ENCODE results near the gene ZNRF1.

DNA sequence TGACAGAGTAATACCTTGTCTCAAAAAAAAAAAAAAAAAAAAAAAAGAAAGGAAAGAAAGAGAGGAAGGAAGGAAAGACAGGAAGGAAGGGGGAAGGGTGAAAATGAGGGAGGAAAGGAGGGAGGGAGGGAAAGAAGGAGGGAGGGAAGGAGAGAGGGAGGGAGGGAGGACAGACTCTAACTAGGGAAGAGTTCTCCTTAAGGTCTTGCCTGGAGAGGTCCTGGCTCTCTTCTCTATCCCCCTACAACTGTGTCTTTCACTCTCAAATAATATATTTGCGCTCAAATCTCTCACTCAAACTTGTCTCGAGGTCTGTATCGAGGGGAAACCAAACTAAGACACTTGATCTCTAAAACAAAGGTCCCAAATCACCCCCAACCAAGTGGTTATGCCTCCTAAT is 49.5 kb upstream of the ZNRF1 start:
- TF ChIP-seq, protein P1, sequence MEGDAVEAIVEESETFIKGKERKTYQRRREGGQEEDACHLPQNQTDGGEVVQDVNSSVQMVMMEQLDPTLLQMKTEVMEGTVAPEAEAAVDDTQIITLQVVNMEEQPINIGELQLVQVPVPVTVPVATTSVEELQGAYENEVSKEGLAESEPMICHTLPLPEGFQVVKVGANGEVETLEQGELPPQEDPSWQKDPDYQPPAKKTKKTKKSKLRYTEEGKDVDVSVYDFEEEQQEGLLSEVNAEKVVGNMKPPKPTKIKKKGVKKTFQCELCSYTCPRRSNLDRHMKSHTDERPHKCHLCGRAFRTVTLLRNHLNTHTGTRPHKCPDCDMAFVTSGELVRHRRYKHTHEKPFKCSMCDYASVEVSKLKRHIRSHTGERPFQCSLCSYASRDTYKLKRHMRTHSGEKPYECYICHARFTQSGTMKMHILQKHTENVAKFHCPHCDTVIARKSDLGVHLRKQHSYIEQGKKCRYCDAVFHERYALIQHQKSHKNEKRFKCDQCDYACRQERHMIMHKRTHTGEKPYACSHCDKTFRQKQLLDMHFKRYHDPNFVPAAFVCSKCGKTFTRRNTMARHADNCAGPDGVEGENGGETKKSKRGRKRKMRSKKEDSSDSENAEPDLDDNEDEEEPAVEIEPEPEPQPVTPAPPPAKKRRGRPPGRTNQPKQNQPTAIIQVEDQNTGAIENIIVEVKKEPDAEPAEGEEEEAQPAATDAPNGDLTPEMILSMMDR (IDR thresholded peaks at IDR 0.05), result no peak
- TF ChIP-seq POLR2A (IDR thresholded peaks at IDR 0.05) (no peak), POLR2AphosphoS5 (IDR thresholded peaks at IDR 0.05) (no peak), EP300 (IDR thresholded peaks at IDR 0.05) (no peak)
